GM19240 (cell line): ENCODE data around the gene SFXN5.
"Not testable (repeated sequence)": the region's sequence is repeated elsewhere in the genome, so short reads cannot be mapped to it uniquely, and the experiment has no call there.

Experiments used
- DNase-seq: peaks from one replicate; pipeline ENCODE4 v3.0.0; 2011; ENCODE audit warnings: low spot score; ENCODE audit not compliant: insufficient read length

SFXN5 gene

DNA sequence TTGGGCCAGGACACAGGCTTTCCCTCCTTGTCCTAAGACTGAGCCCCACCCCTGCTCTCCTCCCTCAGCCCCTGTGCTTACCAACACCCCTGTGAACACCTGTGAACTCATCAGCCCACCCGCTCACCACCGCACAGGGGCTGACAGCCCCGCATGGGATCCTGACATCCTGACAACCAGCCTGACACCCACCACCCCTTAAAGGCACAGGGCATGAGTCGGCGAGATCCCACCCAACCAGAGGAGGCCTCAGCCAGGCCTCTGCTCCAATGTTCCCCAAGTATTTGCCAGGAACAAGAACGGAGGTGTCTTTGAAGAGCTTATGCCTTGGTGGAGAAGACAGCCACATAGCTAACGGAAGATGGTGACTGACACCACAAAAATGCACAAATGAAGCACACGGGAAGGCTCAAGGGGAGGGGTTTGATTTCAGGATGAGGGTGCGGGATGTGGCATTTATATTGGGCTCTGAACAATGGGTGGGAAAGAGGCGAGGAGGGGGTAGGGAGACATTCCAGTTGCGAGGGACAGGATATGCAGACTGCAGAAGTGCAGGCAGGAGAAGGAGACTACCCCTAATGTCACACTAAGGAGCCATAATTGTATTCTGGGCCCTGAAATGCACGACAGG lies 30.2 kb upstream of the SFXN5 start:
- DNase-seq, result no peak

DNA sequence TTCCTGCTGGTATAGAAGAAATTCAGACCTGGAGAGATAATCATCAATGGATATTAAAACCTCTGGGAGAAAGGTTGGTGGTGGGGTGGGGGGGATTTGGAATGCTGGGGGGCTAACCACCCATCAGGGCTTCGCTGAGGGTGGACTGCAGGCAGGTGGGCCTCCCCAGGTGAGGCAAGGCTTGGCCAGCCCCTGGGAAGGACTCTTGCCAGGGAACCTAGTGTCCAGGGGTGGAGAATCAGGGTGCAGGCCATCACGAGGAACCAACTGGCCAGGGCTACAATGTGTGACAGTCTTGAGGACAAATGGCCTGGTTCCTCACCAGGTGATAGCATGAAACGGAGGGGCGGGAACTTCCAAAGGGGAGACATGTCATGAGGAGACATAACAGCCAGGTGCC lies 29.4 kb upstream of the SFXN5 start:
- DNase-seq, result no peak

DNA sequence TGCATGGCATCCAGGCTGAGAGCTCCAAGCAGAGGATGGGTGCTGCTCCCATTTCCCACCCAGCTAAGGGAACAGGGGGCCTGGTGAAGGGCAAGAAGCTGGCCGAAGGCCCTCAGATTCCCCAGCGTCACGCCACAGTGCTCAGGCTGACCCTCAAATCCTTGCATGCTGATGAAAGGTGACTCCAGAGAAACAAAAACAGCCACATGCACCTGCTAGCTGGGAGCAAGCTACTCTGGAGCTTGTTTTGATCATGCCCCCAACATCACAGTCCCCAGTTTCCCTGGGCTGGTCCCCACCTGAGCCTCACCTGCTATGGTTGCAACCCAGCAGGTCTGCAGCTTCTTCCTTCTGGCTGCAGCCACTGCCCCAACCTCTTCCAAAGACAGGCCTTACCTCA lies 28.0 kb upstream of the SFXN5 start:
- DNase-seq, result no peak

DNA sequence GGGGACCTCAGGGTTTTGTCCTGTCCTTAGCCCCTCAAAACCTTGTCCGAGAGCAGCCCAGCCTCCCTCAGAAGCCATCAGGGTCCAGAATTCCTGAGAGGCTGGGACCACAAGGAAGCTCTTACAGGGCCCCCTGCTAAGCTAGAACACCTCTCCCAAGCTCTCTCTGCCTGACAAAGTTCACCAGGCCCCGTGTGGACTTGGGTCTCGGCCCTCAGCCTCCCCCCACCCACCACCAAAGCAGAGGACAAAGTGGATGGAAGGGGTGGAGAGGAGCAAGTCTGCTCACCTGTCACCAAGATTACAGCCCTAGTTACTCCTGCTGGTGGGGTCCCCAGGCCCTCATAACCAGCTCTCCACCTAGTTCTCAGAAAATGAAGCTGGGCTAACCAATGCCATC lies 24.4 kb upstream of the SFXN5 start:
- no peak for DNase-seq

DNA sequence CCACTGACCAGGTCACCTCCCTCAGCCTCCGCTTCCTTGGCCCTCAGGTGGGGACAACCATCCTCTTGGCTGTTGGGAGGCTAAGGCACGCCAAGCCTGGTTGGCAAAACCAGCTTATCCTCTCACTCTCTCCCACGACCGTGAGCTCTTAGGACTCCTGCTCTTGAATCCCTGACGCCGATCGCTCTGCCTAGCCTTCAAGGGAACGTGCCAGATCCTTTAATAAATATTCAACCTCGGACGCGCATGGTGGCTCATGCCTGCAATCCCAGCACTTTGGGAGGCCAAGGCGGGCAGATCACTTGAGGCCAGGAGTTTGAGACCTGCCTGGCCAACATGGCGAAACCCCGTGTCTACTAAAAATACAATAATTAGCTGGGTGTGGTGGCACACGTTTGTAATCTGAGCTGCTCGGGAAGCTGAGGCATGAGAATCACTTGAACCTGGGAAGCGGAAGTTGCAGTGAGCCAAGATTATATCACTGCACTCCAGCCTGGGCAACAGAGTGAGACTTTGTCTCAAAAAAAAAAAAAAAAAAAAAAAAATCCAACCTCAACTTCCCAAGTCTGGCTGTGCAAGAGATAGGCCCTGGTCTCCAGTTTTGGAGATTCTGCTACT lies 22.2 kb upstream of the SFXN5 start:
- not testable (repeated sequence) for DNase-seq

GRCh38 chr2:73092146-73092783 lies 20.8 kb upstream of the SFXN5 start:
- no peak for DNase-seq

DNA sequence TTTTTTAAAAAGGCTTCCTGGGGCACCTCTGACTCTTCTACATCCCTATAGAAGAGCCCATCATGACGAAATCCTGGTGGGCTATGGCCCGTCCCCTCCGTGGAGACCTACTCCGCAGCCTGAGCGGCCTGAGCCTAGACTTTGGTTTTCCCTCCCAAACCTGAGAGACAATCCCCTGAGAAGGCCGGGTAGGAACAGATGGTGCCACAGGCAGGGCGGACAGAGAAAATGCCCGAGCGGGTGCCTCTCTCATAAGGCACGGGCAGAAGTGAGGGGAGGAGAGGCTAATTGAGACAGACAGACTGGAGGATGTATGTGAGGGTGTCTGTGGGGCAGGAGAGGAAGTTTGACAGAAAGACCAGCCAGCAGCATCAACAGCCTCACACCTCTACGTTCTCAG lies 20.2 kb upstream of the SFXN5 start:
- DNase-seq, result no peak

- no peak for DNase-seq
Measured at GRCh38 chr2:73091164-73091563, 19.7 kb upstream of the SFXN5 start.

DNA sequence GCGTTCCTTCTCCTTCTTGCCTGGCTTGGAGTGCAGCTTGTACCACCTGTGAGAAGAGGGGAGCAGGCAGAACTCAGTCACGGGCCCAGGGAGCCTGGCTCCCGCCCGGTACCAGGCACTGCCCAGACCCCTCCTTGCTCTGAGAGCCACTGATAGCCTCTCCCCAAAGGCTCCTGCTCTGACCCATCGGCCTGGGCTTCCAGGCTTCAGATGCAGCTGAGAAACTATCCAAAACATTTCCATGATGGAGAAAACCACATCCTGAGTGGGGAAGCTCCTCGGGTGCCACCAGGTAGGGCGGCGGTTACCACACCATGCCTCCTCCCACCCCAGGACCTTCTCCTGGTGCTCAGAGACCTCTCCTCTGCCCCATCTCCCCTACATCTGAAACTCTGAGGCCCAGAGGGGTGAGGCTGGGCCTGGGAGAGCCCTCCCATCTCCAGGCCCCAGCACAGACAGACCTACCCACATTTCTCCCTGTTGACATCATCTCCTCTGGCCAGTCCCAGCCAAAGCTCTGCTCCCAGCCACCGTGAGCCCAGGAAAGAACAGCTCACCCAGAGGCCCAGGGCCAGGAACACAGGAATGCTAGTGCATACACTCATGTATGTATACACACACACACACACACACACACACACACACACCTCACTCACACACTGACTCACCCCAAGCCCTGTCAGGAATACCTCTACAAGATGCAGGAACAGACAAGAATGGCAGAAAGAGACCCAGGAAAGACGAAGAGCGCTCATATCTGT lies 17.9 kb upstream of the SFXN5 start:
- no peak for DNase-seq

DNA sequence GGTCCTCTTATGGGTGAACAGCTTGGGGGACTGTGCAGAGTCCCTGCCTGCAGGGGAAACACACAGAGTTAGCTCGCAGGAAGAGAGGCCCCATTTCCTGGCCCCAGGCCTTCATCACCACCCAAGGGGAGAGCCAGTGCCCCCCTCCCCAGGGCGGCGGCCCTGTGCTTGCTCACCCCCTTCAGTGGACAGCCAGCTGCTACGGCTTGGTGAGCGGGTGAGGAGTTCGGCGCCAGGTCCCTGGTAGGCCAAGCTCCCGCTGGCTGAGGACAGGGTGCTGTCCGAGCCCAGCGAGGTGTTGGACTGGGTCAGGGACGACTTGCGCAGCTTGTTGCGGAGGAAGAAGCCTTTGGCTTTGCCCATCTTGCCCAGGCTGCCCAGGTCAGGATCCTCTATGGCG lies 17.2 kb upstream of the SFXN5 start:
- DNase-seq, result no peak

DNA sequence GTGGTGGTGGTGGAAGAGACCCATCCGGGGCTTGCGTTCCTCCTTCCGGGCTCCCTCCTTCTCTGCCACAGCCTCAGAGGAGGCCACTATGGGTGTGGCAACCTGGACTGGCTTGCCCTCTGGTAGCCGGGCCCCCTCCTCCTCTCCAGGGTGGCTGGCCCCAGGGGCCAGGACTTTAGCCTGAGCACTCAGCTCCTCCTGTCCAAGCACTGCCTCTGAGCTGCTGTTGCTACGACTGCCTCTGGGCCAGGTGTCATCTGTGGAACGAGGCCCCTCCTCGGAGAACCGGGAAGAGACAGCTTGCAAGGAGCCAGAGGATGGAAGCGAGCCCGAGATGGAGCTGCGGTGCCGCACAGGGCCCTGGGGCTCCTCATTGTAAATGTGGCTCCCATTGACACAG lies 16.7 kb upstream of the SFXN5 start:
- DNase-seq, result no peak

DNA sequence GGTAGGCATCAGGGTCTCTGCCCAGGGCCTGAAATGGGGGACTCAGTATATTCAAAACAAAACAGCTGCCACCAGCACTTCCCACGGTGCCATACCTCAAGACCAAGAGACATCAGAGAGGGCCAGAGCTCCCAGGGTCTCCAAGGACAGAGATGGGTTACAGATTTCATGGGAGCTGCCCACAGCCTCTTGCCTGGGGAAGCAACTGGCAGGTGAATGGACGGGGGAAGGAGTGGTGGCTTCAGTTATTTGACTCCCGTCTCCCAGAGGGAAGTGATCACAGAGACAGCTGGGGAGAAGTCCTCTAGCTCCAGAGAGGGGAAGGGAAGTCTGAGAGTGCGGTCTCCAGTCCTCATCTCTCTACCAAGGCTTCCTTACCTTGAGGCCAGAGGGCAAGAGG lies 15.8 kb upstream of the SFXN5 start:
- DNase-seq, result no peak

GRCh38 chr2:73085691-73086090 lies 14.2 kb upstream of the SFXN5 start:
- DNase-seq, result peak; percentile 88

DNA sequence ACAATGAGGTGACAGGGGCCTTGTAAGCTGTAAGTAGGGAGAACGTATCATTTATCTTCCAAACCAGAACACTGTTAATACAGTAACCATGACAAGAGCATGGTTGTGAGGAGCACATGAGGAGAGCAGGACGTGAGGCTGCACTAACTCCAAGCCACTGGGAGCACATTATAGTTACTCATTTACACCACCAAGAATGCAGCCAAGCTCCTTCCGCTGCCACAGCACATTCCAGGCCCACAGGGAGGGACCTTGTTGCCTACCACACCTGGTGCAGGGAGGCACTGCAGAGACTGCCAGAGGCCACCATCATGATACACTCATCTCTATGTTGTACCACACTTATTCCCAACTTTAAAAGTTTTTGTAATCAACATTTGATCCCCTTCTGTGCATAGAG lies 13.5 kb upstream of the SFXN5 start:
- DNase-seq, result no peak

DNA sequence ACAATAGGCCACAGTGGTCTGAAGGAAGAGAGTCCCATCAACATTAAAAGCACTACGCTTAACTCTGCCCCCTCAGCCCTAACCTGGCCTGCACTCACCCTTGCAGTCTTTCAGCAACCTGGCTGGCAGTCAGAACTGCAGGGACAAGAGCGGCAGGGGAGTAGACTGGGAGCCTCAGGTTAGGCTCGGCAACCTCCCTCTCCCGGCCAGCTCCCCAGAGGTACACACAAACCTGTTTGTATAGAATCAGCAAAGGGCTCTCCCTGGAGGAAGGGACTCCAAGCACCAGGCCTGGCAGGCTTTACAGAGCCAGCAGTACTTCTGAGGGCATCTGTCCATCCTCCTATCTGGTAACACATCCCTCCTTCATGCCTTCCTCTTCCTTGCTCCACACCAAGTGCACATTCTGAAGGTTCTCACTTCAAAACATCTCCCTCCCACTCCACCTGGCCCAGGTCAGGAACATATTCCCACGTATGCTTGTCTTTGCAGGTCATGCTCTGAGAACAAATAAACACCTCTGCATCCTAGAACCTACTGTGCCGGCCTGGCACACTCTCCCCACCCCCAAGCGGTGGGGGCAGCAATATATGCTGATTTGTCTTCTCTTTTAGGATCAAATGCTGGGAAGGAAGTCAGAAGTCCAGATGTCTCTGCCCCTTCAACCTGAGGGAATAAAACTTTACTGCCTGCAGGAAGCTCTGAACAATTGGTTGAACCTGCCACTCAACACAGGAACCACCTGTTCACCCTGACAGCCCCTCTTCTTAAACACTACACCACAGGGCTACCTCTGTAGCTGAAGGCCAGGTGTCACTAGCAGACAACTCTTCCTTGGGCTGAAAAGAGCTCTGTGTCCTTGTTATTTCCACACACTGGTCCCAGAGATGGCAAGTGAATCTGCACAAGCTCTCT lies 12.6 kb upstream of the SFXN5 start:
- no peak for DNase-seq

DNA sequence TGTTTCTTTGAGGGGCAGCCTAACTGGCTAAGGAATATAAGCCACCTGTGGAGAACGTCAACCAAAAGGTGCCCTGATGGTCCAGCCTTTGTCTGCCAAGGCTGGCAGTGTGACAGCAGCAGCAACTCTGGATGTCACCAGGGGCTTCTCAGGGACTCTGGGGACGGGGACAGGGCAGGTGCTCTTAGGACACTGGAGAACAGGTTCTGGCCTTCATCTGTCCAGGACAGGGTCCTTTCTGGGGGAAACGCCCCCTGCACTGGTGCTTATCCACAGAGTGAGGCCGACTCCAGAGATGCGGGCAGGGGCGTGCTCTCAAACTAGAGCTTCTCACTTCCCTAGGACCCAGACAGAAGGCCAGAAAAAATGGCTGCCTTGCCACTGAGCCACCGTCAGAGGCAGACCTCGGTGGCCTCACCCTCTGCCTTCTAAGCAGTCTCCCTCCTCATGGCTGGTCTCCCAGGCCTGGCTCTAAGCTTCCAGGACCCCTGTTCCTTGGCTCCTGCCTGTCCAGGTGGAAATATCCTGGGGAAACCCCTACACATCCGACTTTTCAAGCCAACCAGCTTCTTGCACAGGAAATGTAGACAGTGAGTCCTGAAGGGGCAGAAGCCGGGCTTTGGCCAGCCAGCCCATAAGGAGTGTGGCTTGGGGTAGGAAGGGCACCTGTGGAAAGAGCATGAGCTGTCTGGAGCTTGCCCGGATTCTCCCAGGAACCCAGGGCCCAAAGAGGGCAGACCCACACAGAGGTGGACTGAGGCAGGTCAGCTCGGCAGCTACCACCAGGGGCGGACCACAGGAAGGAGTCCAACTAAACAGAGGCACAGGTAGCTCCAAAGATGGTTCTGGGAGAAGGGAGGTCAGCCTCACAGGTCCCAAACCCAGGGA lies 11.3 kb upstream of the SFXN5 start:
- DNase-seq, result no peak

DNA sequence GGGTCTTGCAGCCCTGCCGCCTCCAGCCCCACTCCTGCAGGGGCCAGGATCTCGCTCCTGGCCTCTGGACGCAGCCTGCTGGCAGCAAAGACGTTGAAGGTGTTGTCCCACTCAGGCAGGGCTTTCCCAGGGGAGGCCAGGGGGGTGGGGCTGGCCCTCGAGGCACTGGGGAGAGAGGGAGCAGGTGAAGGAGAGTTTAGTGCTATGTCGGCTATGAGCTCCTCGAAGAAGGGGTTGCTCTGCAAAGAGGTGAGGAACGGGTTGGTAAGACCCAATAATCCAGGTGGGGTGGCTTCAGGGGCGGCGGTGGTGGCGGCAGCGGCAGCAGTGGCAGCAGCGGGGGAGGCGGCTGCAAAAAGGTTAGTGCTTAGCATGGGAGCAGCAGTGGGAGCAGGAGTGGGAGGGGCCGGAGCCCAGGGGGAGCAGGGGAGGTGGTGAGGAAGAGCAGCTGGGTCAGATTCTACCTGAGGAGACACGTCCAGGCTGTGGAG lies 9.7 kb upstream of the SFXN5 start:
- DNase-seq, result no peak

DNA sequence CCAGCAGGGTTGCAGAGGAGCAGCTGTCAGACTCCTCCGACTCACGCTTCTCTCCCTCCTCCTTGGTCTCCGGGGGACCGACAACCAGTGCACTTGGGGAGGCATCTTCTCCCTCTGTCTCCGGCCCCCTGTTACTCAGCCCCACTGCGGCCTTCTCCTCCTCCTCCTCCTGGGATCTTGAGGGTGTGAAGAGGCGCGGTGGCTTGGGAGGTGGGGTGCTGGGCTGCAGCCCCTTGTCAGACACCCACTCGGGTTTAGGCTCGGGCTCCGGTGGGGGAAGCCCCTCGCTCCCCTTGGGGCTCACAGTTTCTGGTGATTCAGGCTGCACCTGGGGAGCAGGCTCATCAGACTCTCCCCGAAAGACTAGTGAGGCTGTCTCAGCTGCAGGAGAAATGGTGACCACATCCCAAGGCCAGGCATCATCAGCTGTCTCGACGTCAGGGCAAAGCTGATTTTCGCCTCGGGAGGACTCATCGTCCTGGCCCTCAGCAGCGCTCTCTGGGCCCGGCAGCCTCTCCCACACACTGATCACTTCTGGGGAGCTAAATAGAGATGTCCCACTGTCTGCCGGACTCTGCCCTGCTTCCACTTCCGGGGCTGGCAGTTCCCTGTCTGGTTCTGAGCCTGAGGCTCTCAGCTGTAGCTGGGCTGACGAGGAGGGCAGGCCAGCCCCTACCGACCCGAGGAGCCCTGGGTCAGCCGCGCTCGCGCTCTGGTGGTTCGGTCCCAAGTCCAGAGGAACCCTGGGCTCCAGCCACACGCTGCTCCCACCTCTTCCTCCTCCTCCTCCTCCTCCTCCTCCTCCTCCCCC lies 9.0 kb upstream of the SFXN5 start:
- DNase-seq, result no peak

- DNase-seq, result no peak
Measured at GRCh38 chr2:73079636-73080035, 8.1 kb upstream of the SFXN5 start.
